Tracheal epithelial cell (primary cell): ENCODE results near the gene FEM1A. TPM values are rescaled to one million over a fixed set of nuclear protein-coding genes. Genes with fewer than 3 reads are reported as not detected.

Experiments used
- total RNA-seq: library from RNA; depleted of rRNA; stranded (reverse); fragments of >200 nt; gene quantifications from 2 replicates; pipeline ENCODE4 v1.2.1, GENCODE V29; 2014

FEM1A gene, protein sequence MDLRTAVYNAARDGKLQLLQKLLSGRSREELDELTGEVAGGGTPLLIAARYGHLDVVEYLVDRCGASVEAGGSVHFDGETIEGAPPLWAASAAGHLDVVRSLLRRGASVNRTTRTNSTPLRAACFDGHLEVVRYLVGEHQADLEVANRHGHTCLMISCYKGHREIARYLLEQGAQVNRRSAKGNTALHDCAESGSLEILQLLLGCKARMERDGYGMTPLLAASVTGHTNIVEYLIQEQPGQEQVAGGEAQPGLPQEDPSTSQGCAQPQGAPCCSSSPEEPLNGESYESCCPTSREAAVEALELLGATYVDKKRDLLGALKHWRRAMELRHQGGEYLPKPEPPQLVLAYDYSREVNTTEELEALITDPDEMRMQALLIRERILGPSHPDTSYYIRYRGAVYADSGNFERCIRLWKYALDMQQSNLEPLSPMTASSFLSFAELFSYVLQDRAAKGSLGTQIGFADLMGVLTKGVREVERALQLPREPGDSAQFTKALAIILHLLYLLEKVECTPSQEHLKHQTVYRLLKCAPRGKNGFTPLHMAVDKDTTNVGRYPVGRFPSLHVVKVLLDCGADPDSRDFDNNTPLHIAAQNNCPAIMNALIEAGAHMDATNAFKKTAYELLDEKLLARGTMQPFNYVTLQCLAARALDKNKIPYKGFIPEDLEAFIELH
- 20.7 and 22.7 TPM in 2 replicates for total RNA-seq

DNA sequence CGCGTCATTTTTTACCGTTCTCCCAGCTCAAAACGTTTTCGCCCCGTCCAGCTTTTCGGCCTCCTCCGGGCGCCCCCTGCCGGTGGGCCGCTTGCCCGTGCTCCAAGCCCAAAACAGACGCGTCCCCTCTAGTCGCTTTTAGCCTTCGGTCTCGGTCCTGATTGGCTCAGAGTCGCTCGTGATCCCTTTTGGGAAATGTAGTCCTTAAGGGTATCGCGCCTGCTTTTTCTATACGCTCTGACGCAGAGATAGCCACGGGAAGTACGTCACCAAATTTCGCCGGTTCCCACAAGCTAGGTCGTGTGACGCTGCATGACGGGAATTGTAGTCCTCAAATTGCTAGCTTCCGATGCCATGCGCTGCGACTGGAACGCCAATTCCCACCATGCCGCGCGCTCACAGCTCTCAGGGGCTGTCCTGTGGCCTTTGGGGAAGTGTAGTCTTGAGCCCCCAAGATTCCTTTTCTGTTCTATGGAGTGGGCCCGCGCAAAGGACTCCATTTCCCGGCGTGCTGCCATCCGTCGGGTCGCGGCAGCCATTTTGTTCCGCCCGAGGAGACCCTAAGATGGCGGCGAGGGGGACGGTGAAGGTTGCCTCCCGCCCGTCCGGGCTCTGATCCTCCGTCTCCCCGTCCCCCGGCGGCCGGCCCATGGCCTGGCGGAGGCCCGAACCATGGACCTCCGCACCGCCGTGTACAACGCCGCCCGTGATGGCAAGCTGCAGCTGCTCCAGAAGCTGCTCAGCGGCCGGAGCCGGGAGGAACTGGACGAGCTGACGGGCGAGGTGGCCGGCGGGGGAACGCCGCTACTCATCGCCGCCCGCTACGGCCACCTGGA lies at the start of gene FEM1A:
Gene FEM1A (plus strand): TSS at position 552 of the 836 bp plus-strand sequence. CDS start 121 bp downstream, at position 673.

DNA sequence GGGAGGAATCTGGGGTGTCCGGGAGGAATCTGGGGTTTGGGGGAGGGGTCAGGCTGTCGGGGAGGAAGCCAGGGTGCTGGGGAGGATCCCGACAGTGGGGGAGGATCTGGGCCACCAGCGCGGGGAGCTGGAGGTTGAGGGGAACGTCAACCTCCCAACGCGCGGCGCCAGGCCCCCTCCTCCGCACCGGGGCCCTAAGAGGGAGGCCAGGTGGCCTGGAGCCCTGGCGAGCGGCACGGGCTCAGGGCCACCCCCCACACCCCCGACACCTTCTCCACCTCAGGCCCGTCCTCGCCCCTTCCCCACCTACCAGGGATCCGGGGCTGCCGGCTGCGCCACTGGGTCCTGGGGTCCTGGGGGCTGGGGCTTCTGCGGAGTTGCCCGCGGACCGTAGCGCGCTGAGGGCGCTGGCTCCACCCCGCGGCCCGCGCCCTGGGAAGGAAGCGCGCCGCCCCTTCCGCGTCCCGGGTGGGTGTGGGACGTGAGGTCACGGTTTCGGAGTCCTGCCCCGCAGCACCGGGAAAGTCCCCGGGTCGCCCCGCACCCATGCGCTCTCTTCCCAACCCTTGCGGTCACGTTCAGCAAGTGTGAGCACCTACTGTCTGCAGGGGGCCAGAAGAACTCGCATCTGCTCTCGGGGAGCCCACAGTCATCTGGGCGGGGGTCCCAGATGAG lies 39.9 kb downstream of the FEM1A start, which contains the start of gene TICAM1:
Gene TICAM1 (minus strand): TSS at position 409 of the 675 bp plus-strand sequence. CDS start 13,335 bp downstream, outside the sequence.

Other genes starting within 250 kb of the FEM1A start
- under 0.01 and 0.24 TPM in 2 replicates for gene SEMA6B, start 232.1 kb upstream of the FEM1A start, total RNA-seq
- gene TNFAIP8L1, start 152.2 kb upstream of the FEM1A start, total RNA-seq = 0.85 and 1.7 TPM in 2 replicates
- 122 and 151 TPM in 2 replicates for gene MYDGF, start 121.4 kb upstream of the FEM1A start, total RNA-seq
- gene DPP9, start 67.9 kb upstream of the FEM1A start, total RNA-seq = 27.5 and 32.3 TPM in 2 replicates
- gene TICAM1, start 40.0 kb downstream of the FEM1A start, total RNA-seq = 4.3 and 14.5 TPM in 2 replicates
- 66.9 and 212 TPM in 2 replicates for gene PLIN3, start 75.9 kb downstream of the FEM1A start, total RNA-seq
- gene ARRDC5, start 111.2 kb downstream of the FEM1A start, total RNA-seq = not detected in 2 replicates
- gene UHRF1, start 117.8 kb downstream of the FEM1A start, total RNA-seq = 3.4 and 9.4 TPM in 2 replicates
- gene KDM4B, start 177.4 kb downstream of the FEM1A start, total RNA-seq = 14.3 and 15.4 TPM in 2 replicates